ENCODE measurements around the gene KRT38. TPM values are rescaled to one million over a fixed set of nuclear protein-coding genes. Genes with fewer than 3 reads are reported as not detected.
A peak's percentile ranks its signal among the peaks of the same experiment; 100 is the strongest.

KRT38 gene
- total and polyA plus RNA-seq, 2 experiments from 2014 or later: not detected

- no peak overlapping the region for H3K27ac ChIP-seq
Observed at GRCh38 chr17:41404024-41404671, 36.6 kb downstream of the KRT38 start.

DNA sequence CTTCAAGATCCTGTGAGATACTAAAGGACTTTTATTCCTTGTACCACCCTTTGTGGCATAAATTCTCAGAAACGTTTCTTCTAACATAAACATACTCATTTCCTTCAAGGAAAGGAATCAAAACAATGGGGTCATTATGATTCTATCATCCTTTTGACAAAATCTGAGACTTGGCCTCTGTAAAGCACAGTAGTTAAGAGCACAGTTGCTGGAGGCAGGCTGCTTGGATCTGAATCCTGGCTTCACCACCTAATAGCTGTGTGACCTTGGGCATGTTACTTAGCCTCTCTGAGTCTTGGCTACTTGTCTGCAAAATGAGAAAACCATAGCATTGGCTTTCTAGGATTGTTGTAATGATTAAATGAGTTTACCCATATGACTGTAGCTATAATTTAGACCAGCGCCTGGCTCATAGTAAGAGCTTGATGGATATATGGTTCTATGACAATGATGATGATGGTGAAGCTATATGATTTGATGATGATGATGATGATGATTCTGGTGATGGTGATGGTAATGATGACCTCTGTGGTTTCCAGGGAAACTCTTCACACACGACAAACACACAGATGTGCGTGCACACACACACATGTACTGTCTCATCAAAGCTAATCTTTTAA is 37.3 kb downstream of the KRT38 start:
- Histone ChIP-seq H3K4me1 (ENCODE audit: low read depth) (peaks cover 6% of the 10 kb centered on the region), H3K9me3 (ENCODE audit: low read depth) (no peaks in the 10 kb centered on the region), H3K27ac (no peak overlapping the region), H3K4me3 (no peak overlapping the region), H3K27me3 (peaks cover 3% of the 10 kb centered on the region), H3K36me3 (no peaks in the 10 kb centered on the region)
- TF ChIP-seq CTCF (IDR thresholded peaks at IDR 0.05; ENCODE audit: low read depth, low read length): no peak
- no peak for DNase-seq (ENCODE audit: low read depth in 1 of 2, low spot score in 1 of 2)

More at GRCh38 chr17:41404024-41404671, 36.6 kb downstream of the KRT38 start:
- Histone ChIP-seq H3K27me3 (peaks cover 5% of the 10 kb centered on the region), H3K4me3 (no peak overlapping the region), H3K36me3 (no peaks in the 10 kb centered on the region), H3K4me1 (ENCODE audit: low read depth) (peaks cover 6% of the 10 kb centered on the region), H3K9me3 (ENCODE audit: low read depth) (no peaks in the 10 kb centered on the region)
- DNase-seq (ENCODE audit: low read depth in 1 of 2, low spot score in 1 of 2): peak in 1 of 2 donors; percentile 78
- no peak for TF ChIP-seq CTCF (IDR thresholded peaks at IDR 0.05; ENCODE audit: low read depth, low read length)

- H3K36me3 ChIP-seq: no peaks in the 10 kb centered on the region
- peaks cover 6% of the 10 kb centered on the region for H3K4me1 ChIP-seq (ENCODE audit: low read depth)
- TF ChIP-seq CTCF (IDR thresholded peaks at IDR 0.05; ENCODE audit: low read depth, low read length): no peak
- no peak for DNase-seq (ENCODE audit: low read depth in 1 of 2, low spot score in 1 of 2)
- peaks cover 3% of the 10 kb centered on the region for H3K27me3 ChIP-seq
- no peaks in the 10 kb centered on the region for H3K9me3 ChIP-seq (ENCODE audit: low read depth)
- no peak overlapping the region for H3K27ac ChIP-seq
- no peak overlapping the region for H3K4me3 ChIP-seq
Observed at GRCh38 chr17:41402161-41402560, 38.6 kb downstream of the KRT38 start.

- no peak within 1 kb of the TSS for H3K27ac ChIP-seq
- no peak within 1 kb of the TSS for H3K4me3 ChIP-seq
- no peaks in the 10 kb centered on the region for H3K9me3 ChIP-seq (ENCODE audit: low read depth)
- H3K27me3 ChIP-seq: no peaks in the 10 kb centered on the region
- H3K36me3 ChIP-seq: no peaks in the 10 kb centered on the region
- no peak for TF ChIP-seq CTCF (IDR thresholded peaks at IDR 0.05; ENCODE audit: low read depth, low read length)
- peaks cover 3% of the 10 kb centered on the region for H3K4me1 ChIP-seq (ENCODE audit: low read depth)
- DNase-seq (ENCODE audit: low read depth in 1 of 2, low spot score in 1 of 2): no peak
Observed at GRCh38 chr17:41396996-41397660, 43.7 kb downstream of the KRT38 start, which contains the start of gene KRT31. KRT31 (minus strand) TSS chr17:41397608; CDS start chr17:41397539, 69 bp downstream.

DNA sequence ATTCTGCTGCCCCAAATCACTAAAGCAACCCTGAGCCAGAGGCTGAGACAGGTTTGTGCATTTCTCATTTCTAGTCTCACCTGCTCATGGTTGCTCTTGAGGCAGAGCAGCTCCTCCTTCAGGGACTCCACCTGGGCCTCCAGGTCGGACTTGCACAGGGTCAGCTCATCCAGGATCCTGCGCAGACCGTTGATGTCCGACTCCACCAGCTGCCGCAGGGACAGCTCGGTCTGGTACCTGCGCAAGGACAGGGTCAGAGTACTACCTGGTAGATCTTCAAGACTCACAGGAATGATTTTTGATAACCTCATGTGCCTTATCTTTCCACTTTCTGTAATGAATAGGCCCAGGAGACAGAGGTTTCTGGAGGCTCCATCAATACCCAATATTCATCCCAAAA is 44.4 kb downstream of the KRT38 start:
- Histone ChIP-seq H3K27ac (no peak overlapping the region), H3K9me3 (ENCODE audit: low read depth) (no peaks in the 10 kb centered on the region), H3K36me3 (no peaks in the 10 kb centered on the region), H3K4me1 (ENCODE audit: low read depth) (peaks cover 3% of the 10 kb centered on the region), H3K27me3 (no peaks in the 10 kb centered on the region), H3K4me3 (no peak overlapping the region)
- TF ChIP-seq CTCF (IDR thresholded peaks at IDR 0.05; ENCODE audit: low read depth, low read length): no peak
- no peak for DNase-seq (ENCODE audit: low read depth in 1 of 2, low spot score in 1 of 2)
